Dermis microvascular lymphatic vessel endothelial cell (primary cell): ENCODE results near the gene BCKDHA. TPM values are rescaled to one million over a fixed set of nuclear protein-coding genes. Genes with fewer than 3 reads are reported as not detected.
A peak's percentile ranks its signal among the peaks of the same experiment; 100 is the strongest.

Source experiments
- DNase-seq, 2 donors: peaks; one replicate each; pipeline versions ENCODE4 v3.0.0 to v3.0.0-alpha.2; 2010; ENCODE audit warnings: low read depth in 2 of 2
- total RNA-seq: library from RNA; depleted of rRNA; stranded (reverse); fragments of >200 nt; gene quantifications from 2 replicates; pipeline ENCODE4 v1.2.1, GENCODE V29; 2014

Gene BCKDHA
- 35.8 and 49.2 TPM in 2 replicates for total RNA-seq

- DNase-seq, result peak; percentile 100
These were observed at the start of gene BCKDHA, which contains the start of gene EXOSC5 for GRCh38 chr19:41397086-41398049. BCKDHA (plus strand) TSS chr19:41397818; CDS start chr19:41397828, 10 bp downstream. EXOSC5 (minus strand) TSS chr19:41397359; CDS start chr19:41397328, 31 bp downstream.

GRCh38 chr19:41350735-41351338 lies 46.8 kb upstream of the BCKDHA start:
- peak in 1 of 2 donors; percentile 50 for DNase-seq

- DNase-seq, result peak in 1 of 2 donors; percentile 85
These were observed 46.0 kb upstream of the BCKDHA start for GRCh38 chr19:41351339-41352245.

- no peak for DNase-seq
These were observed 45.4 kb upstream of the BCKDHA start for GRCh38 chr19:41352279-41352608.

GRCh38 chr19:41352609-41353465 lies 44.8 kb upstream of the BCKDHA start:
- peak in 1 of 2 donors; percentile 67 for DNase-seq

- DNase-seq, result peak; percentile 55 to 90
These were observed 43.9 kb upstream of the BCKDHA start, which contains the start of gene TGFB1 for GRCh38 chr19:41353466-41354342. TGFB1 (minus strand) TSS chr19:41353922; CDS start chr19:41353044, 878 bp downstream.

- no peak for DNase-seq
These were observed 43.2 kb upstream of the BCKDHA start for GRCh38 chr19:41354343-41354953.

GRCh38 chr19:41355035-41355434 lies 42.6 kb upstream of the BCKDHA start:
- DNase-seq, result no peak

GRCh38 chr19:41355802-41356201 lies 41.8 kb upstream of the BCKDHA start:
- no peak for DNase-seq

- no peak for DNase-seq
These were observed 40.5 kb upstream of the BCKDHA start for GRCh38 chr19:41356984-41357739.

GRCh38 chr19:41357746-41358145 lies 39.9 kb upstream of the BCKDHA start:
- DNase-seq, result no peak

GRCh38 chr19:41359741-41360140 lies 37.9 kb upstream of the BCKDHA start:
- no peak for DNase-seq

GRCh38 chr19:41362143-41362847 lies 35.3 kb upstream of the BCKDHA start:
- DNase-seq, result no peak

GRCh38 chr19:41363371-41363752 lies 34.3 kb upstream of the BCKDHA start:
- DNase-seq, result no peak

GRCh38 chr19:41363753-41364523 lies 33.7 kb upstream of the BCKDHA start, which contains the start of gene B9D2:
B9D2 (minus strand) TSS chr19:41364149; CDS start chr19:41363519, 630 bp downstream.
- DNase-seq, result peak; percentile 96 to 98

- no peak for DNase-seq
These were observed 32.9 kb upstream of the BCKDHA start for GRCh38 chr19:41364524-41365391.
